ENCODE measurements around the gene TMEM35A.
"Not testable (repeated sequence)": the region's sequence is repeated elsewhere in the genome, so short reads cannot be mapped to it uniquely, and the experiment has no call there.

TMEM35A gene

GRCh38 chrX:101051549-101052302 lies 27.0 kb upstream of the TMEM35A start, which contains the start of gene TRMT2B:
Gene TRMT2B (minus strand): TSS chrX:101052111. CDS start chrX:101042289, 9,822 bp downstream.
- Mint-ChIP-seq H3K9me3 (peaks cover 4% of the 10 kb centered on the region), H3K27ac (peak within 1 kb of the TSS; percentile 82 to 89 (median 83)), H3K4me3 (peak within 1 kb of the TSS; percentile 83 to 92 (median 91)), H3K27me3 (ENCODE audit: low read depth) (no peaks in the 10 kb centered on the region), H3K4me1 (no peaks in the 10 kb centered on the region), H3K36me3 (ENCODE audit: low read depth) (peaks cover 4% of the 10 kb centered on the region)
- TF ChIP-seq CTCF (IDR thresholded peaks at IDR 0.05; ENCODE audit: unreplicated experiment in 3 of 3): no peak

GRCh38 chrX:101056551-101056950 lies 22.1 kb upstream of the TMEM35A start:
- H3K27ac Mint-ChIP-seq; H3K4me3 Mint-ChIP-seq; H3K4me1 Mint-ChIP-seq; H3K36me3 Mint-ChIP-seq (ENCODE audit: low read depth); H3K27me3 Mint-ChIP-seq (ENCODE audit: low read depth); H3K9me3 Mint-ChIP-seq: not testable (repeated sequence)

- no peak overlapping the region for H3K27ac Mint-ChIP-seq
- H3K27me3 Mint-ChIP-seq (ENCODE audit: low read depth): no peaks in the 10 kb centered on the region
- peaks cover 7% of the 10 kb centered on the region for H3K9me3 Mint-ChIP-seq
- no peak for TF ChIP-seq CTCF (IDR thresholded peaks at IDR 0.05; ENCODE audit: unreplicated experiment in 3 of 3)
- H3K4me1 Mint-ChIP-seq: no peaks in the 10 kb centered on the region
- no peaks in the 10 kb centered on the region for H3K36me3 Mint-ChIP-seq (ENCODE audit: low read depth)
- no peak overlapping the region for H3K4me3 Mint-ChIP-seq
Observed at GRCh38 chrX:101057093-101057714, 21.5 kb upstream of the TMEM35A start.

GRCh38 chrX:101062176-101062575 lies 16.5 kb upstream of the TMEM35A start:
- Mint-ChIP-seq H3K4me1 (no peaks in the 10 kb centered on the region), H3K27me3 (ENCODE audit: low read depth) (no peaks in the 10 kb centered on the region), H3K4me3 (no peak overlapping the region), H3K36me3 (ENCODE audit: low read depth) (no peaks in the 10 kb centered on the region), H3K27ac (no peak overlapping the region), H3K9me3 (peaks cover under 1% of the 10 kb centered on the region)
- no peak for TF ChIP-seq CTCF (IDR thresholded peaks at IDR 0.05; ENCODE audit: unreplicated experiment in 3 of 3)

GRCh38 chrX:101071582-101071981 lies 7.1 kb upstream of the TMEM35A start:
- no peak overlapping the region for H3K27ac Mint-ChIP-seq
- H3K9me3 Mint-ChIP-seq: peaks cover 7% of the 10 kb centered on the region
- no peak overlapping the region for H3K4me3 Mint-ChIP-seq
- H3K4me1 Mint-ChIP-seq: no peaks in the 10 kb centered on the region
- H3K36me3 Mint-ChIP-seq (ENCODE audit: low read depth): no peaks in the 10 kb centered on the region
- no peaks in the 10 kb centered on the region for H3K27me3 Mint-ChIP-seq (ENCODE audit: low read depth)
- TF ChIP-seq CTCF (IDR thresholded peaks at IDR 0.05; ENCODE audit: unreplicated experiment in 3 of 3): no peak

GRCh38 chrX:101079736-101080270 lies 1.1 kb downstream of the TMEM35A start:
- peaks cover 13% of the 10 kb centered on the region for H3K9me3 Mint-ChIP-seq
- no peak for TF ChIP-seq CTCF (IDR thresholded peaks at IDR 0.05; ENCODE audit: unreplicated experiment in 3 of 3)
- H3K36me3 Mint-ChIP-seq (ENCODE audit: low read depth): no peaks in the 10 kb centered on the region
- peaks cover 11% of the 10 kb centered on the region for H3K4me1 Mint-ChIP-seq
- H3K27me3 Mint-ChIP-seq (ENCODE audit: low read depth): peaks cover 4% of the 10 kb centered on the region
- peak overlapping the region; percentile 84 to 88 (median 85) for H3K4me3 Mint-ChIP-seq
- no peak overlapping the region for H3K27ac Mint-ChIP-seq

All from nephron (organoid).